ENCODE data around the gene KRT6A.
"Not testable (repeated sequence)": the region's sequence is repeated elsewhere in the genome, so short reads cannot be mapped to it uniquely, and the experiment has no call there.

The KRT6A gene

DNA sequence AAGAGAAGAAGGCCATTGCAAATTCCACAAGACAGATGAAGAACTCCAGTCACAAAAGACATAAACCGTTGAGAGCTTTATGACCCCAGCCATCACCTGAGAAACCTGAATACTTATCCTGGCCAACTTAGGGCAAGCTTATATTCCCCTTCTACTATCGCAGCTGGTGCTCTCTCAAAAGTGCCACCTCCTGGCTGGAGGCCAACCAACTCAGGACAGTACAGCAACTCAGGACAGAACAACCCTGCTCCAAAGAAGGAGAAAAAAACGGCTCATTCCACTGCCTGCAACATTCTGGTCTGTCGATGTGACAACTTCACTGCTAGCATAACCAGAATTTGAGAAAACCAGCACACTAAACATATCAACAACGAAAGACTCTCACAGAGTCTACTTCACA, 31.4 kb downstream of the KRT6A start:
- DNase-seq, result no peak

DNA sequence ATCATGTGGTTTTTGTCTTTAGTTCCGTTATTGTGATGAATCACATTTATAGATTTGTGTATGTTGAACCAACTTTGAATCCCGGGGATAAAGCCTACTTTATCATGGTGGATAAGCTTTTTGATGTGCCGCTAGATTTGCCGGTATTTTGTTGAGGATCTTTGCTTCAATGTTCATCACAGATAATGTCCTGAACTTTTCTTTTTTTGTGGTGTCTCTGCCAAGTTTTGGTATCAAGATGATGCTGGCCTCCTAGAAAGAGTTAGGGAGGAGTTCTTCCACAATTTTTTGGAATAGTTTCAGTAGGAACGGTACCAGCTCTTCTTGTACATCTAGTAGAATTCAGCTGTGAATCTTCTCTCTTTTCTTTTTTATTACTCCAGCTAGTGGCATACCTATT, 34.2 kb downstream of the KRT6A start:
- DNase-seq, result no peak

DNA sequence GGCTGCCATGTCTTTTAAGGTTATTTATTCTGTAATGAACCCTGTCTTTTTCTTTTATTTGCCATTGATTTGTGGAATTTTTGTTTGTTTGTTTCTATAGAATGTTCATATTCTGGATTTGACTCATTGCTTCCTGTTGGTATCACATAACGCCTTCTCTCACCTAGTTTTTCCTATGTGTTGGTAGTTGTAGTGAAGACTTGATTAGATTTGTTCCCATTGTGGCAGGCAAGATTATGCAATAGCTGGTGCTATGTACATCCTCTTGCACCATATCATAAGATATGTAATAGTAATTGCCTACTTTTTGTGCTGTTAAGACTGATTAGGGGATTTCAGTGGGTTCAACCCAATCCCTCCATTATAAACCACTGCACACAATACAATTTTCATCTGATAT, 37.2 kb downstream of the KRT6A start:
- DNase-seq, result no peak

DNA sequence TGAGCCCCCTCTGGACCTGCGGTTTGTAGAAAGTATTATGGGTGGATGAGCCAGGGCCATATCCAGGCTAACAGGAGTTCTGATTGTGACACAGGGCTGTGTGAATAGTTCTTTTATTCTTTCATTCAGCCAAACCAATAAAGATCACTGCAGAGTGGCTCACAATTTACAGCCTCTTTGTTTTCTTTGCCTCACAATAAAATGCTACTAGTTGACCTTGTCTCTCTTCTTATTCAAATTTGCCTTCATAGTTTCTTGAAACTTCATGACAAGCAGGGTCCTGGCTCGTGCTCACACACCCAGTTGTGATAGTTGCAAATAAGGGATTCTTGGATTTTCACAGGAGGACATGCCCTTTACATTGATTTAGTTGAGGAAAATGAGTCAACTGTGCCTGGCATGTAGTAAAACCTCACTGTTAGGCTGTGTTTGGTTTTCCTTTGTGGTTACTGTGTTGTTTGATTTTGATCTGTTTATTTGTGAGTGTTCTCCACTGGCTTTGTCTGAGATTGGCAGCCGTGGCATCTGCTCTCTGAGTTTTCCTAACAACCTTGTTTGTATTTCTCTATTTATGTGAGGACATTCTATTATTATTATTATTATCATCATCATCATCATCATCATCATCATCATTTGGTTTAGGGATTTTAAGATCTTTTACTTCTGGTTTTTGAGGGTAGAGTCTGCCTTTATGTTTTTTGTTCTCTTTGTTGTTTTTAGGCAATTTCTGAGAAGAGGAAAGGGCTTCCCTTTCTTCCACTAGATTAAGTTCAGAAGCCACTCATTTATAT, 38.5 kb downstream of the KRT6A start:
- no peak for DNase-seq

DNA sequence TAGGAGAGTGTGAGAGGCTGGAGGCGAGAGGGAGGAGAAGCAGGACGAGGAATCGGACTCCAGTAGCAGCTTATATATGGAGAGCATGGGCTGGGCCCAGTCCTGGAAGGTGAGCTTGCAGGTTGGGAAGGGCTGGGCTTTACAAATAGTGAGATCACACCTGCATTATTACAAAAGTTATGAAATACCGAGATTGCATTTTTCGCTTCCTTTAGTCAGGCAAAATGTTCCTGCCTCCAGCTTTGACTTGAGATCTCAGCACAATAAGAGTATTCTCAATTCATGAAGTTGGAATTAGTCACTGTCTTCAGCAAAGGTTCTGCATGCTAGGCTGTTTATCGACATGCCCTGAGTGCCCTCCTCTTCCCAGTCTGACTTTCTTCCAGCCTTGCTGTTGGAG, 41.0 kb downstream of the KRT6A start, which contains the start of gene KRT6B:
Gene KRT6B, minus strand, starts transcription at position 46 of the 400 bp plus-strand sequence. CDS start 68 bp downstream, outside the sequence.
- no peak for DNase-seq

DNA sequence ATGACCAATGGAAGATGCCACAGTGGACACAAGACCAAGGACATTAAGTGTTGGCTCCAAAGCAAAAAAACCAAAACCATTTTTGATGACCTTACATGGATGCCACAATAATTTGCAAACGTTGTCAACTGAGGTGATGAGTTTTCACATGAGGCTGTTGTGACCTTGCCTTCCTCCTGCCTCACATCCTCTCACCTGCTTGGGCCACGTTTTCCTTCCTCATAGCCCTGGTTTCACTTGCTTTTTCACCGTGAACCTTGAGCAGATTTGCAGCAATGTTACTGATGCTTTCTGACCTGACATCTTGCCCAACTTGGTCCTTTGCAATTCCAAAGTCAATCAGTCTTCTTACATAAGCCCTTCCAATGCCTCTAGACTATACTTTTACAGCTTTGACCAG, 44.8 kb downstream of the KRT6A start:
- DNase-seq, result no peak

DNA sequence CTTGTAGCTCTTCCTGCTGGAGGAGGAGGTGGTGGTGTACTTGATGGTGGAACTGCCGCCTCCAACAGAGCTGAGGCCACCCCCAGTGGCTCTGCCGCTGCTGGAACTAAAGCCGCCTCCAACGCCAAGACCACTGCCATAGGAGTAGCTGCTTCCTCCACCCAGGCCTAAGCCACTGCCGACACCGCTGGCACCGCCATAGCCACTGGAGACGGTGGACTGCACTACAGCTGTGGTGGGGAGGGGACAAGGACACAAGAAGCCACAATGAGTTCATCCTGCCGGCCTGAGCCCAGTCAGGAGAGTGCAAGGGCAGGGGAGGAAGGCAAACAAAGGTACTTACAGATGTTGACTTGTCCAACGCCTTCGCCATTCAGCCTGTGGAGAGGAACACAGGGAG, 45.9 kb downstream of the KRT6A start:
- DNase-seq, result not testable (repeated sequence)

DNA sequence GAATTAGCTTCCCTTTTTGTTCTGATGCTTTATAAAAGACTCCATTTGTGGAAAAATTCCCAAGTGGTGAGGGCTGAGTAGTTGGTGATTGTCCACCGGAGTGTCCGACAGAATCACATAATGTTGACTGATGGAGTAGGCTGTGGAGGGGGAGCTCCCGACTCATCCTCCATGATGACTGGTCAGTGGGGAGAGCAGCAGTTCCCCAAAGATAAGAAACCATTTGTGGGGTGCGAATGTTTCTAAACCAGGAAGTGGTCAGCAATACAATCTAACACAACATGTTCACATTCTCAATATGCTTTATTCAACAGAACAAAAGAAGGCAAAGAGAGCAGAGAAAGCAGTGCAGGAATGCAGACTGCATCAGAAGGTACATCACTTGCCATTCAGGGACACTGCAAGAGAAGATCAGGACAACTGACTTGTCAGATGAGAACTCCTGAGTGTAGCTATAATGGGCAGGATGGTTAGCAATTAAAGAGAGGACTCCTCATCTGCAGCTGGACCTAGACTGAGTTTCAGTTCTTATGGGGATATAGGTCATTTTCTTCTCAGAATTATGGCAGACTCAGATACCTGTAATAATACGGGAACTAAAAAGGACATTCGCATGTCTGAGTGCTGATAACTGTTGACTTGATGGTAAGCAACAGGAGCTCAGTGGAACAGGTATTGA, 46.6 kb downstream of the KRT6A start:
- no peak for DNase-seq

DNA sequence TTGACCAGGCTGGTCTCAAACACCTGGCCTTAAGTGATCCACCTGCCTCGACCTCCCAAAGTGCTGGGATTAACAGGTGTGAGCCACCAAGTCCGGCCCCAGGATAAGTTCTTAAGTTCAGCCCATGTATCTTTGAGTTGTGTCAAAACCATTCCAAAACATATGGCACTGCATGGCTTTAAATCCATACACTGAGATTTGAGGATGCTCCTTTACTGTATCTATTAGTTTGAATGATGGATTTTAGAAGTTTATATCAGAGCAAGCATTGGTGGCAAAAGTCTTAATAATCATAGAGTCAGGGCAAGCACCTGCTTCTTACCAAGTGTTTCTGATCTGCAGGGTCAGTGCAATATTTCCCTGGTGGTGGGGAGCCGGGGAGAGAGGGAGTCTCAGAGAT, 47.2 kb downstream of the KRT6A start:
- no peak for DNase-seq

DNA sequence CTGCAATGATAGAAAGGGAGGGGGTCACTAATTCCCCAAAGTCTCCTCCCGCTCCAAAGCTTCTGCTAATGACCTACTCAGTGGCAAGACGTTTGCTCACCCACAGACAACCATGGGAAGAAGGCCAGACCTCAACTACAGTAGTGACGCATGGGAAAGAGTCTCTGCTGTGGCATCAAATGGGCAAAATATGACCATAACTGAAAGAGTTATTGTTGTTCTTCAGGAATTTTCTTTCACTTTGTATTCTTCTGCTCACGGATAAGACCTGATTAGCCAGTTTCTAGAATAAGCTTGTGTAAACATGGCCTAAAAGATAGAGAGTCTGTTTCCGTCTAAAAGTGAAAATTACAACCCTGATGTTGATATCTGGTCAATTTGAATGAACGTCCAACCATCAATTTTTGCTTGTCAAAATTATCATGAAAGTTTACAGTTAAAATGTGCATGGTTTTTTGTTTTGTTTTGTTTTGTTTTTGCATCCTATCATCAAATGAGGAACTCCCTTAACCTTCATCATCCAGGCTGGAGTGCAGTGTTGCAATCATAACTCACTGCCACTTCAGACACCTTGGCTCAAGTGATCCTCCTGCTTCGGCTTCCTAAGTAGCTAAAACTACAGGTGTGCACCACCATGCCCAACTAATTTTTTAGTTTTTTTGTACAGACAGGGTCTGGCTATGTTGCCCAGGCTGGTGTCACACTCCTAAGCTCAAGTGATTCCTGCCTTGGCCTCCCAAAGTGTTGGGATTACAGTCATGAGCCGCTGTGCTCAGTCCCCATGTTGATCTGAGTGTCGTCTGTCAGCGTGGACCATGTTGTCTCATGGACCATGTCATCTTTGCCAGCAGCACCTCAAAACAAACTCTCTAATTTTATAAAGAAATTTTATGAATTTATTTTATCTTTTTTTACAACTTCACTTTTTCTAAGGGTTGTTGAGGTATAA, 48.1 kb downstream of the KRT6A start:
- no peak for DNase-seq

DNA sequence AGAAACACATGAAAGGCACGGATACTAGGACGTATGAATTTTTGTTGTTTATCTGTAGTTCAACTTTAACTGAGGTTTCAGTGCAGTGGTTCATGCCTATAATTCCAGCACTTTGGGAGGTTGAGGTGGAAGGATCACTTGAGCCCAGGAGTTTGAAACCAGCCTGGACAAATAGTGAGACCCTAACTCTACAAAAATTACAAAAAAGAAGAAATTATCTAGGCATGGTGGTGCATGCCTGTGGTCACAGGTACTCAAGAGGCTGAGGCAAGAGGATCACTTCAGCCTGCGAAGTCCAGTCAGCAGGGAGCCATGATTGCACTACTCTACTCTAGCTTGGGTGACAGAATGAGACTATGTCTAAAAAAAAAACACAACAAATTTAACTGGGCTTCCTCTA, 49.1 kb downstream of the KRT6A start:
- DNase-seq, result no peak

DNA sequence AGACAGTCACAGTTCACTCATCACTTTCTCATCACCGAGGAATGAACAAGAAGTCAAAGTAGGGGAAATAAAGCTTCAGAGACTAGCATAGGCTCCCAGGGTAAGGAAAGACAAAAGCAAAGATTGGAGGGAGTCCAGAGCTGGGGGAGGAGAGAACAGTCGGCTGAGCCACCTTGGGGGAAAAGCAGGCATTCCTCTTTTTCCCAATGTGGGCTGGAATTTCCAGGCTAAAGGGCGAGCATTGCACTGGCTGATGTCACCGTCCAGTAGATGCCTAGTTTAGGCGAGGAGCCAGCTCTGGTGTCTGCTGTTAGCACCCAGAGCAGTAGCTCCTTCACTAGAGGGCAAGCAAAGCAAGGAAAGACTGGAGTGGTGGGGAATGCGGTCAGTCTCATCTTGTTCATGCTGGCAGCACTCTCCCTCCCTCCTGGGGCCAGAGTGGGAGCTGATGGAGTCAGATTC, 50.4 kb downstream of the KRT6A start:
- DNase-seq, result no peak

DNA sequence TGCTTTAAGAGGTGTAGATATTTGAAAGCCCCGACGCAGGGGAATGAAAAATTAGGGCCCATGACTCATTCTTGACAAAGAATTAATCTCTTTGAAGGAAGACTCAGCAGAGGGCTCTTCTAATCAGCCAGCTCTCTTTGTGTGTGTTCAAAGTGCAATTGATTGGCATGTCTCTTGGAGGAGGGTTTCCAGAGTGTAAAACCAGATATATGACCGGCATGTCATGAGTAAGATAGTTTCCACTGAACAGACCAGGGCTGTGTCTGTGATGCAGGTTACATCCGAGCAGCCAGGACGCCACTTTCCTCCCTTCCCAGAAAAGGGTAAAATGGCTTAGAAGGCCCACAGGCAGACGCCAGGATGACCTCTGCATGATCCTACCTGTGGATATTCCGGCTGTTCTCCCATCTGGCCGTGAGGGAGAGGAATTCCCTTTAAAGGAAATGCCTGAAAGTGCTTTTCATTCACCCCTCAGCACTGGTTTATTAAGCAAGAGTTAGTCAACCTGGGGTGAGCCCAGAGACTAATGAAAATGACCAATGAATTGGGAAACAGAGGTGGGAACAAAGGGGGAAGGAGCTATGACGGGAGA, 51.6 kb downstream of the KRT6A start:
- no peak for DNase-seq

DNA sequence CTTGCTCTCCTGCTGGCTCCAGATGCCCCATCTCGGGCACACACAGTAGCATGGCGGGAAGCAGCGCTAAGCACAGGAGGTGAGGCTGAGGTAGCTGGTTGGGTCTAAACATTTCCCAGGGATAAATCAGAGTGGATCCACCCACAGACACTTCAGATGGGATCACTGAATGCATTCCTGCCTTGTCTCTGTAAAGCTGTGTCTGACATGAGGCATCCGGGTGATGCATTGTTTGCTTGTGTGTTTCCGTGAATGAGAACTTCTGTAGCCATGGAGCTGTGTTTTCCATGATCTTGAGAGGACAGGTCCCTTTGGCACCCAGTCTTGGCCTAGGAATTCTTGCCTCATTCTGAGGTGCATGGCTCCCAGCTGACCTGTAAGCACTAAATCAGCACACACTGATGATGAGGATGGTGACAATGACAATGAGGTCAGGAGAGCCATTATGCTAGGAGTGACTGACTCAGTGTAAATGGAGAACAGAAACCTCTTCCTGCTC, 52.2 kb downstream of the KRT6A start:
- DNase-seq, result no peak

DNA sequence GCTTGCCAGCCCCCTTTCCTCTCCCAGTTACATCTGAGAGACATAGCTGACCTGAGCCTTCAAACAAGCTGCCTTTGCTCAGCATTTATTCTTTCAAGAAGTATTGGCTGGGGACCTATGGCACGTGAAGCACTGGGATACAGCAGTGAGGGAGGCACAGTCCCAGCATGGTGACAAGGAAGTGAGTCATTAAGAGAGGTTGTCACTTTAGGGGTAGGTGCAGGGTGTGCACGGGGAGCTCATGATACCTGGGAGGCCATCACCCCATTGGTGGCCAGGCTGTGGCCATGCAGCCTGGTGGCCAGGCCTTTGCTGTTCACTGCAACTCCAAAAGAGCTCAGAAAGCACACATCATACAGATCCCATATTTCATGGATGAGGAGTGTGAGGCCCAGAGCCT, 53.2 kb downstream of the KRT6A start:
- DNase-seq, result no peak

DNA sequence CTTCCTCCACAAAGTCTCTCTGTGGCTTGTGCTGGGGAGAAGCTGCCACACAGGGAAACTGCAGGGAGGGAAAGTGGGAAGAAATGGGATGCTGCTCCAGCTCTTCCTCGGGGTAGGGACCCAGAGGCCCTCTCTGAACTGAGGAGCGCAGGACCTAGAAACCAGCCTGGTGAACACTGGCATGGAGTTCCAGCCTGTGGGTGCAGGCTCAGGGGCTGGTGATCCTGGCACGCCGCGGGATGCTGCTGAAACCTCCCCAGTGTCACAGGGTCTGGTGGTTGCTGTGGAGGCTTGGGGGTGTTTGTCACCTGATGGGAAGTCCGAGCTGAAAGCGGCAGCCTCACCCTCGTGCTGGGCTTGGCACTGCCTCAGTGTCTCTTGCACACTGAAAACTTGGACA, 53.6 kb downstream of the KRT6A start:
- DNase-seq, result no peak

DNA sequence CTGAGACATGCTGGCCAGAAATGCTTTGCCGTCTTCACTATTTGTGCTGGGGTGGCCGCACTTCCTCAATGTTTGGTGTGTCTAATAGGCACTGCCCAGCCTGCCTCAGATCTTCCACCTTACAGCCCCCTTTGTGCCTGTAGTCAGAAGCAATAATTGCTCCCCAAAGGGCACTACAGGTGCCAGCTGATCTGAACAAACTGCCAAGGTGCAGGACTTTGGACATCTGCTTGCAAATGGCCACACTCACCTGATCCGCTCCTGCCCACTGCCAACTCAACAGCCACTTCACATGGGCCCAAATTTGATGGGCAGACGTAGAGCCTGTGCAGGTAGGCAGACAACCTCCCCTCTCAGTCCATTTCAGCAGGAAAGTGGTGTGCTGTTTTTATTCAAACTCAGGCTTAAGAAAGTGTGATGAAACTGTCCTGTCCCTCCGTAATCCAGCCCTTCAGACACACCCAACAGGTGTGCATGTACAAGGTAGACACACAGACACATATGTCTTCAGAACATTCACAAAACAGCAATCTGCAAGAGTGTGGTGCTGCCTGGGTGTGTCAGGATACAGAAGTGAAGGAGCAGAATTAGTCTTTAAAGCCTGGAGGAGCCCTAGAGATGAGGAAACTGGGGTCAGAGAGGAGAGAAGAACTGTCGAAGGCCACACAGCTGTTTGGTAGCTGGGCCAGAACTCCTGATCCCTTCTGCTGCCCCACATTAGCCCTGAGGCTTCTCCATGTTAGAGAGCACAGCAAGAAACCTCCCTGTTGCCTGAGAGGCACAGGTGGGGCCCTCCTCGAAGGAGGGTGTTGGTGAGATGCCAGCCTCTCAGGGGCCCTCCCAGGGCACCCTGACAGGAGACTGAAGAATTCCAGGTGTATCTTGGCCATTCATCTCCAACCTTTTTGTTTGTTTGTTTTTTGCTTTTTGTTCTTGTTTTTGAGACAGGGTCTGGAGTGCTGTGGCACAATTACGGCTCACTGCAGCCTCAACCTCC, 54.5 kb downstream of the KRT6A start:
- DNase-seq, result no peak

DNA sequence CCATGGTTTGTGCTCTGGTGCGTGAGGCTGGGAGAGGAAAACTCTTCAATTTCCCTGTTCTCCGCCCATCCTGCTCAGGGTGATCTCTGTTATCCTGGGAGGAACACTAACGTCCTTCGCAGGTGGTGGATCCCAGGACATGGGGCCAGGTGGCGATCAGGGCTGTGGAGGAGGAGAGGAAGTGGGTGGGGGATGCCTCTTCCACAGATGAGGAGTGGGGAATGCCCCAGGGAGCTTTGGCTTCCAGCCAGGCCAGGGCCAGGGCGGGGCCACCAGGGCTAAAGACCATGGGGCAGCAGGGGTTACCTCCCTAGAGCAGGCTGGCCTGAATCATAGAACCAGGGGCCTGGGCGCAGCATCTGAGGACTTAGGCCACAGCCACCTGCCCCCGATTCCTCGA, 55.5 kb downstream of the KRT6A start:
- no peak for DNase-seq
